ENCODE results near the gene NR2F1-AS1. TPM values are rescaled to one million over a fixed set of nuclear protein-coding genes. Genes with fewer than 3 reads are reported as not detected.

NR2F1-AS1 gene
- total and polyA plus RNA-seq, 9 donors, result 1.7 to 4.4 (median 3.8) TPM

DNA sequence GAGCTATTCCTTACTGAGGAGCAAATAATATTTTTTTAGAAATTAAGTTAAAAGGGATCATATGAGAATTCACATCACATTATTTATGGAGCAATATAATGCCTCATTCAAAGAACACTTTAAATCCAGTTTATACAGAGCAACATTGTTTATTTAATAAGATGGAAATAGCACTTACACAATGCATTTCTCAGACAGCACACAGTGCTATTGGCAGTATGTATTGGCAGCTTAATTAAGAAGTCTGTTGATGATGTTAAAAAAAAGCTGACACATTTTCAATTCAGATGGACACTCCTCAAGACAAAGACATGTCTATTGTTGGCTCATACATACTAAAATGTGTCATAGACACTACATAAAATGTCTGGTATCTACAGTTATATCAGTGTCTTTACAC lies 171.3 kb downstream of the NR2F1-AS1 start:
- no peak for DNase-seq
- H3K9me3 ChIP-seq (replicated peaks; ENCODE audit: control insufficient read depth, low read depth, low read length), result no peaks in the 10 kb centered on the region
- no peak overlapping the region for H3K4me3 ChIP-seq (ENCODE audit: low read length)
- no peak overlapping the region for H3K27ac ChIP-seq (ENCODE audit: low read length)
- H3K4me1 ChIP-seq (ENCODE audit: control insufficient read depth, insufficient read depth, low read length), result peaks cover 2% of the 10 kb centered on the region
- H3K36me3 ChIP-seq (ENCODE audit: control insufficient read depth, insufficient read depth, low read length), result no peaks in the 10 kb centered on the region
- H3K27me3 ChIP-seq (ENCODE audit: control insufficient read depth, insufficient read depth, low read length), result no peaks in the 10 kb centered on the region

DNA sequence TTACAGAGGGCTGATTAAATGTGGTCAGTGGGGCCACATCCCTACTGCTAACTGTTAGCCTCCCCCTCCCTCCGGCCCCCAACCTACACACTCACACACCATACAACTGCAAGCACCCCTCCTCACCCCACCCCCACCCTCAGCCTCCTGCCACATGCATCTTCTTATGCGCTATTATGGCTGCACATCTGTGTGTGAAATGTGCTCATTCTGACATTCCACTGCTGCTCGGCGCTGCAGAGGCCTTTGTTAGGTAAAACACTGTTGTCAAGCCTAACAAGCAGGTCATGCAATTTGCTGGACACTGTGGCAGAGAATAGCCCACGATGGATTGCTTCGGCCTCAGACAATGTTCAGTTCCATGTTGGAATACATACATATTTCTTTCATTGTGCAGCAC lies 173.6 kb downstream of the NR2F1-AS1 start:
- no peak overlapping the region for H3K4me3 ChIP-seq (ENCODE audit: low read length)
- H3K27me3 ChIP-seq (ENCODE audit: control insufficient read depth, insufficient read depth, low read length), result no peaks in the 10 kb centered on the region
- peak overlapping the region; percentile 56 for H3K27ac ChIP-seq (ENCODE audit: low read length)
- 60% methylated on average over 1 of the region's 6 CpGs for WGBS (ENCODE audit: insufficient coverage)
- peak; percentile 49 for DNase-seq
- H3K36me3 ChIP-seq (ENCODE audit: control insufficient read depth, insufficient read depth, low read length), result no peaks in the 10 kb centered on the region
- peaks cover 2% of the 10 kb centered on the region for H3K4me1 ChIP-seq (ENCODE audit: control insufficient read depth, insufficient read depth, low read length)
- H3K9me3 ChIP-seq (replicated peaks; ENCODE audit: control insufficient read depth, low read depth, low read length), result no peaks in the 10 kb centered on the region

DNA sequence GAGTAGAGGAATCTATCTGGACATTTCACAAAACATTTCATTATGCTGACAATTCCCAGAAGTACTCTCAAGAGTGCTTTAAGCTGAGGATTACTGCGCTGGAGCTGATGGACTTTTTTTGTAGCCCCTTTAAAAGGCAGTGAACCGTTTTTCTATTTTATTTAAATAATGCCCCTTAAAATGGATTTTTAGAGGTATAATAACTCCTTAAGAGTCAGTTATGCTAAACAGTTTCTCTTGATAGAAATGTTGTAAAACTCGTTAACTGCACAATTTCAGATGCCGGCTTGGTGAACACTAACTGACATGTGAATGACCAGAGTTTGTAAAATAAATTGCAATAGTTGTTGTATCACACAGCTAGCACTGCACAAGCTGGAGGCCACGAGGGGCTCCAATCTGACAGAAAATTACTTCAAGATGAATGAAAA lies 174.0 kb downstream of the NR2F1-AS1 start:
- Histone ChIP-seq H3K27ac (ENCODE audit: low read length) (peak overlapping the region; percentile 56), H3K36me3 (ENCODE audit: control insufficient read depth, insufficient read depth, low read length) (no peaks in the 10 kb centered on the region), H3K4me1 (ENCODE audit: control insufficient read depth, insufficient read depth, low read length) (peaks cover 2% of the 10 kb centered on the region), H3K9me3 (replicated peaks; ENCODE audit: control insufficient read depth, low read depth, low read length) (no peaks in the 10 kb centered on the region), H3K4me3 (ENCODE audit: low read length) (no peak overlapping the region), H3K27me3 (ENCODE audit: control insufficient read depth, insufficient read depth, low read length) (no peaks in the 10 kb centered on the region)
- WGBS (ENCODE audit: insufficient coverage), result 20% methylated on average over 2 of the region's 5 CpGs
- peak; percentile 62 for DNase-seq

DNA sequence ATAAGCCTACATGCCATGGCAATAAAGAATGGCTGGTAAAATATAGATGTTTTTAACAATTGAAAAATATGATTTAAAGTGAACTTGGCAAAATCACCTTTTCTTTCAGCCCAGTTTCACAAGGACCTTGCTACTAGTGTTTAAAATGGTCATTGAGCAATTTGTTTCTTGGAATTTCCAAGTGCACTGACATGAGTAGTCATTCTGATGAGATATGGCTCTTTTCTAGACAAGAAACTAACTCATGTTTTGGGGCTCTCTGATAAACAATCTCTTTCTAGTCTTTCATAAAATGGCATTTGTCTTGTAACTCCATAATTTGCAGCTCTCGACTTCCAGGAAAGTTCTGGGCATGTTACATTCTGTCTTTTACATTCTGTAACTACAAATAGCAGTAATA lies 176.8 kb downstream of the NR2F1-AS1 start:
- Histone ChIP-seq H3K4me3 (ENCODE audit: low read length) (no peak overlapping the region), H3K27ac (ENCODE audit: low read length) (no peak overlapping the region), H3K27me3 (ENCODE audit: control insufficient read depth, insufficient read depth, low read length) (no peaks in the 10 kb centered on the region), H3K9me3 (replicated peaks; ENCODE audit: control insufficient read depth, low read depth, low read length) (no peaks in the 10 kb centered on the region), H3K36me3 (ENCODE audit: control insufficient read depth, insufficient read depth, low read length) (no peaks in the 10 kb centered on the region), H3K4me1 (ENCODE audit: control insufficient read depth, insufficient read depth, low read length) (peaks cover 2% of the 10 kb centered on the region)
- DNase-seq, result no peak
- no CpG with 5 or more reads among the region's 1 CpG for WGBS (ENCODE audit: insufficient coverage)

DNA sequence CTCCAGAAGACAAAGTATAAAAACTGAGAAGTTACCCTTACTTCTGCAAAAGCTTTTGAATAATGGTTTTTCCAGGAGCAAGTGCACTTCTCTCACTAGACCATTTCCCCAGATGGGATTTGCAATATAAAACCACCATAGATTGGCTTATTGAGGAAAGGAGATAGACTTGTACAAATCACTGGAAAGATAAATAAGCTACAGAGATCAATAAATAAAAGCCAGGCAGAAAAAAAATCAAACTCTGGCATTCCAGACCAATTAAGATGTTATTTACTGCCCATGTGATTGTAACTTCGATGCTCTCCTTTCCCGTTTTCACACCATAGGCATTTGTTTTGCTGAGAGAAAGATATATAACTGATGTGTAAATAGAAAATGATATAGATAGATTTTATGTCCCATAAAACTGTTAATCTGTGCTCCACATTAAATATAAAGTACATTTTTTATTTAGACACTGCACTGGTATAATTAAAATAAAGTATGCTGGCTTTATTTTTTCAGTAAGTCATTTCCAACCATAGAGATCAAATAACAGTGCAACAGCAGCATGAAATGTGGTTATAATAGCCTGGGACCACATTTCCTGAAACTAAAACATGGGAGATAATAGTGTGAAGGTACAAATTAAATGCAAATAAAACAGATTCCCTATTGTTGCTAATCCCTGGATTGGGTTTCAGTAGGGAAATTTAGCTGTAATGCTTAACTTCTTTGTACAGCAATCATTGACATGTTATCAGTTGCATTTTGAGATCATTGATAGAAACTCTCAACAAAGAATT lies 177.7 kb downstream of the NR2F1-AS1 start:
- no peaks in the 10 kb centered on the region for H3K9me3 ChIP-seq (replicated peaks; ENCODE audit: control insufficient read depth, low read depth, low read length)
- no peak overlapping the region for H3K4me3 ChIP-seq (ENCODE audit: low read length)
- H3K27ac ChIP-seq (ENCODE audit: low read length), result no peak overlapping the region
- DNase-seq, result no peak
- peaks cover 2% of the 10 kb centered on the region for H3K4me1 ChIP-seq (ENCODE audit: control insufficient read depth, insufficient read depth, low read length)
- whole genome bisulfite sequencing (ENCODE audit: insufficient coverage), result no CpG with 5 or more reads among the region's 2 CpGs
- no peaks in the 10 kb centered on the region for H3K27me3 ChIP-seq (ENCODE audit: control insufficient read depth, insufficient read depth, low read length)
- no peaks in the 10 kb centered on the region for H3K36me3 ChIP-seq (ENCODE audit: control insufficient read depth, insufficient read depth, low read length)

DNA sequence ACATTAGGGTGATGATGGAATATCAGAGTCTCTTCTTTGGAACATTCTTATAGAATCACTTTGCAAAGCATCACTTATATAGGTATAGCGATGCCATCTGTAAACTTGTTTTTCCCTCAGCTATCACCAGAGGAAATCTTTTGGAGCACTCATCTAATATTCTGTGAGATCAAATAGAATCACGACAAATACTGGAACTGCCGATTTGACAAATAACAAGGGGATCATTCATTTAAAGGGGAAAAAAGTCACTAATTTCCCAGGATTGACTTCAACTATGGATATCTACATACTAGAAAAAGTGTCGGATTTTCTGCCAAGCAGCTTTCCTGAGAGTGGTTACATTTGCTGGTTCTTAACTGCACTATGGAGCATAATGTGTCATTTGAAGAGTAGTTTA lies 178.6 kb downstream of the NR2F1-AS1 start:
- Histone ChIP-seq H3K27me3 (ENCODE audit: control insufficient read depth, insufficient read depth, low read length) (no peaks in the 10 kb centered on the region), H3K4me1 (ENCODE audit: control insufficient read depth, insufficient read depth, low read length) (no peaks in the 10 kb centered on the region), H3K27ac (ENCODE audit: low read length) (no peak overlapping the region), H3K36me3 (ENCODE audit: control insufficient read depth, insufficient read depth, low read length) (no peaks in the 10 kb centered on the region), H3K9me3 (replicated peaks; ENCODE audit: control insufficient read depth, low read depth, low read length) (no peaks in the 10 kb centered on the region), H3K4me3 (ENCODE audit: low read length) (no peak overlapping the region)
- no peak for DNase-seq
- WGBS (ENCODE audit: insufficient coverage), result no CpG with 5 or more reads among the region's 4 CpGs

DNA sequence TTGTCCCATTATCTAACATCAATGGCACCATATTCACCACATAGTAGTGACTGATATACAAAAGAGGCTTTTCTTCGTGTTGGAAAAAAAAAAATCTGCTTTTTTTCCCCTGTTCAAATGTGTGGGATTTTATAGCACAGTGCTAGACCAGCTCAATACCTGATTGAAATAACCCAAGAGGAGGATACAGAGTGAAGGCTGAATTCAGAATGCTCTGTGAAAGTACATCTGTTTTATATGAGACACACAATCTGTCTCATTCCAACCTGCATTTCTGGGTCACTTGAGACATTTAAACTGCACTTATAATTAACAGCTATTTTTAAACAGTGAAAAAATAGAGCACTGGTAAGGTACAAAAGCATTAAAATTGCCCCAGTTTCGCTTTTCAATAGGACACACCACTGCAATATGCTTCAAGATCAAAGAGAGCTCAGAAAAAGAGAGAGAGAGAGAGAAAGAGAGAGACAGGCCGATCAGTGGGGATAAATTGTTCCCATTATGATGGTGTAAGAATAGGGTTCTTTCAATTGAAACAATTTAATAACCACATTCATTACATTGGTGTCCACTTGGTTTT lies 179.3 kb downstream of the NR2F1-AS1 start:
- Histone ChIP-seq H3K4me3 (ENCODE audit: low read length) (no peak overlapping the region), H3K27me3 (ENCODE audit: control insufficient read depth, insufficient read depth, low read length) (no peaks in the 10 kb centered on the region), H3K9me3 (replicated peaks; ENCODE audit: control insufficient read depth, low read depth, low read length) (no peaks in the 10 kb centered on the region), H3K36me3 (ENCODE audit: control insufficient read depth, insufficient read depth, low read length) (no peaks in the 10 kb centered on the region), H3K27ac (ENCODE audit: low read length) (no peak overlapping the region), H3K4me1 (ENCODE audit: control insufficient read depth, insufficient read depth, low read length) (no peaks in the 10 kb centered on the region)
- WGBS (ENCODE audit: insufficient coverage), result no CpG with 5 or more reads among the region's 3 CpGs
- no peak for DNase-seq

DNA sequence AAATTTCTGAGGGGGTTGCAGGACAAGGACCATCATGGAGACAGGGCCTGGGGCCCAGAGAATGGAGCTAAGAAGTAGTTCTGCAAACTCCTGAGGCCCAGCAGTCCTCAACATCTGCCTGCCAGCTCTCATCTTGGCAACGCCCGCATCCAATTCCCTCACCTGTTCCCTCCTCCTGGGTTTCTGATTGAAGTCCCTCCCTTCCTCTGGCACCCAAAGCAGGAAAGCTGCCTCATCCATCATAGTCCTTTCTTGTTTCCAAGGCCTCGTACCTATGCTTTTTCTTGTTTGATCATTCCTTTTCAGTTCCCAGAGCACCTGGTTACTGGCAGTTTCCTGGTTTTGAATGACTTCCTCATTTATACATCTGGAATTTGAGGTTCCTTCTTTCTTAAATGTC lies 181.3 kb downstream of the NR2F1-AS1 start:
- no peak for DNase-seq
- Histone ChIP-seq H3K9me3 (replicated peaks; ENCODE audit: control insufficient read depth, low read depth, low read length) (no peaks in the 10 kb centered on the region), H3K36me3 (ENCODE audit: control insufficient read depth, insufficient read depth, low read length) (no peaks in the 10 kb centered on the region), H3K4me3 (ENCODE audit: low read length) (no peak overlapping the region), H3K27me3 (ENCODE audit: control insufficient read depth, insufficient read depth, low read length) (no peaks in the 10 kb centered on the region), H3K4me1 (ENCODE audit: control insufficient read depth, insufficient read depth, low read length) (no peaks in the 10 kb centered on the region), H3K27ac (ENCODE audit: low read length) (no peak overlapping the region)
- WGBS (ENCODE audit: insufficient coverage), result 73% methylated on average over 3 of the region's 3 CpGs

DNA sequence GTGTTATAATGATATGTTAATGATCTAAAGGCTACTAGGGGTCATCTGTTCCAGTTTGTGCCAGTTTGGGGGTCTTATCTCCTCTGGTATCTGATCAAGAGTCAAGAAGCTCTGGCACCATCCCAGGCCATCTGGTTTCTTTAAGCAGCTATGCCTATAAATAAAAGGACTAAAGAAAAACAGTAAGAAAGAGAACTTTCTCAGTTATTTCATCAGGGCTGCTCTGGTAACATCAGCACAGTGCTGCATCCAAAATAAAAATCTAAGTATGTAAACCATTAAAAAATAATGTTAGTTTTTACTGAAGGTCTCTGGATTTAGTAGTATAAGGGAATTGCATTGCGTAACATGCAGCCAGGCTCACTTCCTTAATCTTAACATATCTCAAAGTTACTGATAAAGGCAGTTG lies 185.0 kb downstream of the NR2F1-AS1 start:
- peak; percentile 60 for DNase-seq
- H3K4me1 ChIP-seq (ENCODE audit: control insufficient read depth, insufficient read depth, low read length), result no peaks in the 10 kb centered on the region
- H3K27ac ChIP-seq (ENCODE audit: low read length), result no peak overlapping the region
- no peaks in the 10 kb centered on the region for H3K27me3 ChIP-seq (ENCODE audit: control insufficient read depth, insufficient read depth, low read length)
- H3K36me3 ChIP-seq (ENCODE audit: control insufficient read depth, insufficient read depth, low read length), result no peaks in the 10 kb centered on the region
- no peak overlapping the region for H3K4me3 ChIP-seq (ENCODE audit: low read length)
- H3K9me3 ChIP-seq (replicated peaks; ENCODE audit: control insufficient read depth, low read depth, low read length), result no peaks in the 10 kb centered on the region
- no CpG with 5 or more reads among the region's 1 CpG for WGBS (ENCODE audit: insufficient coverage)

DNA sequence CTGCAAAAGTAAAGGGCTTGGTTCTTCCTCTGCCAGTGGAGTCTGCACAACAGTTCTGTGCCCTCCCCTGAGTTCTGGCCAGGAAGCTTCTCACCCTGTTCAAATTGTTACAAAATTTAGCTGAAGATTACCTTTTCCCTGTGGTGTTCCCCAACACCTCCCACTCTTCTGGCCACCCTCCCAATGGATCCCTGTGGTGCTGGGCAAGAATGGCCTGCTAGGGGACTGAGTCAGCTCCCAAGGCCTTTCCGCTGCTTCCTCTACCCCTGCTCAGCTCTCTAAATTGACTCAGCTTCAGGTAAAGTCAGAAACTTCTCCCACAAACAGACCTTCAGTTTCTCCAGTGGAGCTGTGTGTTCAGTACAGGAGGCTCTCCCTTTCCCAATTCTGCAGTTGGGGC lies 186.0 kb downstream of the NR2F1-AS1 start:
- H3K36me3 ChIP-seq (ENCODE audit: control insufficient read depth, insufficient read depth, low read length), result no peaks in the 10 kb centered on the region
- WGBS (ENCODE audit: insufficient coverage), result 100% methylated on average over 1 of the region's 1 CpG

More for the DNA sequence above, 186.0 kb downstream of the NR2F1-AS1 start:
- Histone ChIP-seq H3K27me3 (ENCODE audit: control insufficient read depth, insufficient read depth, low read length) (no peaks in the 10 kb centered on the region), H3K27ac (ENCODE audit: low read length) (no peak overlapping the region), H3K4me1 (ENCODE audit: control insufficient read depth, insufficient read depth, low read length) (no peaks in the 10 kb centered on the region), H3K4me3 (ENCODE audit: low read length) (no peak overlapping the region), H3K9me3 (replicated peaks; ENCODE audit: control insufficient read depth, low read depth, low read length) (no peaks in the 10 kb centered on the region)
- no peak for DNase-seq

Data from muscle of leg (tissue), 11 donors.